Thoracic aorta (tissue), 2 donors: ENCODE measurements around the gene TTC22. TPM values are rescaled to one million over a fixed set of nuclear protein-coding genes. Genes with fewer than 3 reads are reported as not detected.
"Not testable (repeated sequence)": the region's sequence is repeated elsewhere in the genome, so short reads cannot be mapped to it uniquely, and the experiment has no call there.

Source experiments
- ATAC-seq: fragments of 150-250 bp; one replicate; pipeline ENCODE4 v1.8.0; 2017; ENCODE audit warnings: low read depth; ENCODE audit not compliant: insufficient number of reproducible peaks, low FRiP score
- DNase-seq: peaks from one replicate; pipeline ENCODE4 v3.0.0-alpha.2; 2020; ENCODE audit warnings: low spot score
- H3K27ac ChIP-seq, 2 donors: fragments of 200-600 bp; sonication (generic); 1 replicate in 1 of 2; 2 replicates in 1 of 2; pipeline ENCODE4 v1.5.1; 2016; ENCODE audit warnings: mild to moderate bottlenecking in 2 of 2, moderate library complexity in 2 of 2
- H3K27me3 ChIP-seq: fragments of 200-600 bp; sonication (generic); replicated peaks from 2 replicates; pipeline ENCODE4 v1.6.0; 2016; ENCODE audit warnings: mild to moderate bottlenecking; ENCODE audit not compliant: insufficient read depth
- H3K36me3 ChIP-seq: fragments of 200-600 bp; sonication (generic); one replicate; pipeline ENCODE4 v1.5.1; 2016
- H3K4me1 ChIP-seq, 2 donors: fragments of 200-600 bp; sonication (generic); 1 replicate in 1 of 2; 2 replicates in 1 of 2; pipeline versions ENCODE4 v1.5.1 to v1.6.0; 2016; ENCODE audit warnings: low read depth in 2 of 2, mild to moderate bottlenecking in 1 of 2; ENCODE audit not compliant: control insufficient read depth in 1 of 2
- H3K4me3 ChIP-seq: fragments of 200-600 bp; sonication (generic); 2 replicates; pipeline ENCODE4 v1.5.1; 2016; ENCODE audit warnings: mild to moderate bottlenecking
- H3K9me3 ChIP-seq: fragments of 200-600 bp; sonication (generic); 2 replicates; pipeline ENCODE4 v1.5.1; 2016
- total RNA-seq, 2 donors: library from RNA; depleted of rRNA; stranded (reverse); fragments of >200 nt; gene quantifications; one replicate each; pipeline versions ENCODE4 v1.1.0 to v1.2.3, GENCODE V29; 2016
- TF ChIP-seq, protein P1 (sequence below): fragments of 200-600 bp; sonication (generic); IDR thresholded peaks from one replicate; pipeline ENCODE4 v1.5.1; 2019; ENCODE audit warnings: antibody characterized with exemption

Gene TTC22
- total RNA-seq, 2 donors from 2014 or later, result 0.63 TPM; not detected in 1

GRCh38 chr1:54781023-54781723, 19.9 kb downstream of the TTC22 start:
- TF ChIP-seq, protein P1, sequence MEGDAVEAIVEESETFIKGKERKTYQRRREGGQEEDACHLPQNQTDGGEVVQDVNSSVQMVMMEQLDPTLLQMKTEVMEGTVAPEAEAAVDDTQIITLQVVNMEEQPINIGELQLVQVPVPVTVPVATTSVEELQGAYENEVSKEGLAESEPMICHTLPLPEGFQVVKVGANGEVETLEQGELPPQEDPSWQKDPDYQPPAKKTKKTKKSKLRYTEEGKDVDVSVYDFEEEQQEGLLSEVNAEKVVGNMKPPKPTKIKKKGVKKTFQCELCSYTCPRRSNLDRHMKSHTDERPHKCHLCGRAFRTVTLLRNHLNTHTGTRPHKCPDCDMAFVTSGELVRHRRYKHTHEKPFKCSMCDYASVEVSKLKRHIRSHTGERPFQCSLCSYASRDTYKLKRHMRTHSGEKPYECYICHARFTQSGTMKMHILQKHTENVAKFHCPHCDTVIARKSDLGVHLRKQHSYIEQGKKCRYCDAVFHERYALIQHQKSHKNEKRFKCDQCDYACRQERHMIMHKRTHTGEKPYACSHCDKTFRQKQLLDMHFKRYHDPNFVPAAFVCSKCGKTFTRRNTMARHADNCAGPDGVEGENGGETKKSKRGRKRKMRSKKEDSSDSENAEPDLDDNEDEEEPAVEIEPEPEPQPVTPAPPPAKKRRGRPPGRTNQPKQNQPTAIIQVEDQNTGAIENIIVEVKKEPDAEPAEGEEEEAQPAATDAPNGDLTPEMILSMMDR, result no peak
- DNase-seq, result no peak
- Histone ChIP-seq H3K4me1 (no peaks in the 10 kb centered on the region), H3K9me3 (no peaks in the 10 kb centered on the region), H3K36me3 (no peaks in the 10 kb centered on the region), H3K4me3 (no peak overlapping the region), H3K27ac (no peak overlapping the region), H3K27me3 (no peaks in the 10 kb centered on the region)
- no peak for ATAC-seq

DNA sequence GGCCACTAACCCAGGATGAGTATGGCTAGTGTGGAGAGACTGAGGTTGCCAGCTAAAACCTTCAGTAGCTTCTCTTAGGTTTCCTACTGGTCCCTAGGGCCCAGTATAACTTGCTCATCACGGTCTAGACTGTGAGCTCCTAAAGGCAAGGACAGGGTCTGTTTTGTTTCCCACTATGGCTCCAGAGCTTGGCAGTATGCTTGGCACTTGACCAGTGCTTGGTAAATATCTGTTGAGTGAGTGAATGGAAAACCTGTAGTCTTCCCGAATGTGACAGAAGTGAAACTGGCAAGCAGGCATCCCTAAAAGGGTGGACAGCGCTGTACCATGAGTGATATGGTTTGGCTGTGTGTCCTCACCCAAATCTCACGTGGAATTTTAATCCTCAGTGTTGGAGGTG, 23.7 kb downstream of the TTC22 start:
- TF ChIP-seq, protein P1, result no peak
- Histone ChIP-seq H3K36me3 (no peaks in the 10 kb centered on the region), H3K4me3 (no peak overlapping the region), H3K27ac (no peak overlapping the region), H3K4me1 (no peaks in the 10 kb centered on the region), H3K27me3 (no peaks in the 10 kb centered on the region), H3K9me3 (no peaks in the 10 kb centered on the region)
- DNase-seq, result no peak
- no peak for ATAC-seq

DNA sequence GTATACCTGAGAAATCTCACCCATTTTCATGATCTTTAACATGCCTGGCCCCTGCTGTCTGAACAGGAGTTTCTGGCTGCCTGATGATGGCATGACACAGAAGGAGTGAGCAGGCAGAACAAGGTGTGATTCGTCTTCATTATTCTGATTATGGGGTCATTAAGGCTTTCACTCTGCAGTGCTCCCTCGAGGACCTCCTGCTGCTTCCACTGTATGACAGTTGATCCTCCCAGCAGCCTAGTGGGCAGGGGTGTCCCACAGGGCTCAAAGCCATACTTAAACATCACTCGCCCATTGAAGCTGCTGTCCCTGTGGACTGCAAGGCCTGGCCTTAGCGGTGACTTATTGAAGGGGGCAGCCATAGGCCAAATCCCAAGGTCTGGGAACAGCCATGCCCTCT, 24.1 kb downstream of the TTC22 start:
- TF ChIP-seq, protein P1, result no peak
- no peaks in the 10 kb centered on the region for H3K27me3 ChIP-seq
- no peaks in the 10 kb centered on the region for H3K4me1 ChIP-seq
- ATAC-seq (no peak), DNase-seq (no peak)
- no peak overlapping the region for H3K27ac ChIP-seq
- H3K36me3 ChIP-seq, result no peaks in the 10 kb centered on the region
- H3K9me3 ChIP-seq, result no peaks in the 10 kb centered on the region
- H3K4me3 ChIP-seq, result no peak overlapping the region

GRCh38 chr1:54775828-54776721, 25.0 kb downstream of the TTC22 start:
- H3K36me3 ChIP-seq, H3K27me3 ChIP-seq, H3K4me1 ChIP-seq, H3K4me3 ChIP-seq, H3K9me3 ChIP-seq, DNase-seq, H3K27ac ChIP-seq, ATAC-seq: not testable (repeated sequence)

DNA sequence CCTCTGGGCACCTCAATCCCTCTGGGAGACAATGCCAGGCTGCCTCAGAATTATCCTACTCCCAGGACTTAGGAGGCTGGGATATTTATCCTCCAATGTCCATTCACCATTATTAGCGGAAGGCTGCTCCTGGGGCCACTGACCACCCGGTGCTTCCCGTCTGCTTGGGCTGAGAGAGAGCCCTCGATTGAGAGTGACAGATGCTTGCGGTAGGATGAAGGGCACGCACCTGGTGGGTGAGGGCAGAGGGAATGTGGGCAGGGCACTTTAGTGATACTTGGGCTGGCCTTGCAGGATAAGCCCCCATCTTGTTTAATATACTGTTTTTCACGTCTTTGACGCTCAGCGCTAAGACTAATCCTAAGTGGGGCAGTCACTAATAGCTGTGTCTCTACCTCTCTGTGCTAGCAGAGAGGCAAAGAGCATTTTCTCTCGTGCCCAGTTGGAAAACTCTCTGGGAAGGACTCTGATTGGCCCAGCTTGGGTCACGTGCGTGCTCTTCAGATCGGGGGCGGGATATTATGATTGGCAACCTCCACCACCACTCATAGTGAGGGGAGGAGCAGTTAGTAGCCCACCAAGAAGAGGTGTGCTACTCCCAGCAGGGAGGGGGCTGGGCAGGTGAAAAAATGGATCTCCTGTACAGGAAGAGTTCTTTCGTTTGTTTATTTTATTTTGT, 26.2 kb downstream of the TTC22 start:
- DNase-seq (no peak), ATAC-seq (no peak)
- Histone ChIP-seq H3K4me3 (no peak overlapping the region), H3K4me1 (no peaks in the 10 kb centered on the region), H3K27ac (no peak overlapping the region), H3K27me3 (no peaks in the 10 kb centered on the region), H3K9me3 (no peaks in the 10 kb centered on the region), H3K36me3 (no peaks in the 10 kb centered on the region)
- TF ChIP-seq, protein P1, result no peak
